ENCODE measurements around the gene CEP95. TPM values are rescaled to one million over a fixed set of nuclear protein-coding genes. Genes with fewer than 3 reads are reported as not detected.
"Not testable (repeated sequence)": the region's sequence is repeated elsewhere in the genome, so short reads cannot be mapped to it uniquely, and the experiment has no call there.

The CEP95 gene
- 88.0 TPM for total RNA-seq

GRCh38 chr17:64506576-64507412 lies at the start of gene CEP95:
TSS of gene CEP95 (plus strand) at chr17:64506977. CDS start at chr17:64507098, 121 bp downstream.
- FAIRE-seq (no peak), DNase-seq (ENCODE audit: low spot score in 2 of 2) (peak; percentile 84 to 88)

GRCh38 chr17:64457156-64457555 lies 49.6 kb upstream of the CEP95 start:
- no peak for FAIRE-seq
- no peak for DNase-seq (ENCODE audit: low spot score in 2 of 2)

GRCh38 chr17:64458756-64459155 lies 48.0 kb upstream of the CEP95 start:
- DNase-seq (ENCODE audit: low spot score in 2 of 2): no peak
- FAIRE-seq: no peak

- no peak for FAIRE-seq
- DNase-seq (ENCODE audit: low spot score in 2 of 2): no peak
Observed at GRCh38 chr17:64459284-64459747, 47.5 kb upstream of the CEP95 start.

GRCh38 chr17:64459818-64460217 lies 47.0 kb upstream of the CEP95 start:
- DNase-seq (ENCODE audit: low spot score in 2 of 2); FAIRE-seq: not testable (repeated sequence)

GRCh38 chr17:64460955-64461354 lies 45.8 kb upstream of the CEP95 start:
- FAIRE-seq: no peak
- no peak for DNase-seq (ENCODE audit: low spot score in 2 of 2)

GRCh38 chr17:64461788-64462187 lies 45.0 kb upstream of the CEP95 start:
- no peak for FAIRE-seq
- DNase-seq (ENCODE audit: low spot score in 2 of 2): no peak

GRCh38 chr17:64466019-64466735 lies 40.6 kb upstream of the CEP95 start:
- DNase-seq (ENCODE audit: low spot score in 2 of 2): no peak
- no peak for FAIRE-seq

GRCh38 chr17:64466834-64467233 lies 39.9 kb upstream of the CEP95 start:
- not testable (repeated sequence) for DNase-seq (ENCODE audit: low spot score in 2 of 2); FAIRE-seq

- FAIRE-seq: no peak
Observed at GRCh38 chr17:64470625-64471024, 36.2 kb upstream of the CEP95 start.

GRCh38 chr17:64471440-64471839 lies 35.3 kb upstream of the CEP95 start:
- FAIRE-seq (no peak), DNase-seq (ENCODE audit: low spot score in 2 of 2) (no peak)

More at GRCh38 chr17:64470625-64471024, 36.2 kb upstream of the CEP95 start:
- DNase-seq (ENCODE audit: low spot score in 2 of 2): no peak

GRCh38 chr17:64472564-64472963 lies 34.2 kb upstream of the CEP95 start:
- no peak for FAIRE-seq

GRCh38 chr17:64477849-64478248 lies 28.9 kb upstream of the CEP95 start:
- FAIRE-seq: no peak
- no peak for DNase-seq (ENCODE audit: low spot score in 2 of 2)

More at GRCh38 chr17:64472564-64472963, 34.2 kb upstream of the CEP95 start:
- no peak for DNase-seq (ENCODE audit: low spot score in 2 of 2)

GRCh38 chr17:64480951-64481350 lies 25.8 kb upstream of the CEP95 start:
- DNase-seq (ENCODE audit: low spot score in 2 of 2) (no peak), FAIRE-seq (no peak)

GRCh38 chr17:64484380-64484779 lies 22.4 kb upstream of the CEP95 start:
- DNase-seq (ENCODE audit: low spot score in 2 of 2) (no peak), FAIRE-seq (no peak)

- DNase-seq (ENCODE audit: low spot score in 2 of 2) (no peak), FAIRE-seq (no peak)
Observed at GRCh38 chr17:64488301-64488700, 18.5 kb upstream of the CEP95 start.

- no peak for DNase-seq (ENCODE audit: low spot score in 2 of 2)
- FAIRE-seq: no peak
Observed at GRCh38 chr17:64491034-64491860, 15.5 kb upstream of the CEP95 start.

- FAIRE-seq (no peak), DNase-seq (ENCODE audit: low spot score in 2 of 2) (no peak)
Observed at GRCh38 chr17:64491994-64492393, 14.8 kb upstream of the CEP95 start.

- no peak for DNase-seq (ENCODE audit: low spot score in 2 of 2)
- FAIRE-seq: no peak
Observed at GRCh38 chr17:64492481-64493109, 14.2 kb upstream of the CEP95 start.

- FAIRE-seq: no peak
- no peak for DNase-seq (ENCODE audit: low spot score in 2 of 2)
Observed at GRCh38 chr17:64494121-64494520, 12.7 kb upstream of the CEP95 start.
